ENCODE data around the gene FBXW5. TPM values are rescaled to one million over a fixed set of nuclear protein-coding genes. Genes with fewer than 3 reads are reported as not detected.

Gene FBXW5
- total RNA-seq, 2 donors from 2014 or later, result 64.2 to 76.5 TPM

DNA sequence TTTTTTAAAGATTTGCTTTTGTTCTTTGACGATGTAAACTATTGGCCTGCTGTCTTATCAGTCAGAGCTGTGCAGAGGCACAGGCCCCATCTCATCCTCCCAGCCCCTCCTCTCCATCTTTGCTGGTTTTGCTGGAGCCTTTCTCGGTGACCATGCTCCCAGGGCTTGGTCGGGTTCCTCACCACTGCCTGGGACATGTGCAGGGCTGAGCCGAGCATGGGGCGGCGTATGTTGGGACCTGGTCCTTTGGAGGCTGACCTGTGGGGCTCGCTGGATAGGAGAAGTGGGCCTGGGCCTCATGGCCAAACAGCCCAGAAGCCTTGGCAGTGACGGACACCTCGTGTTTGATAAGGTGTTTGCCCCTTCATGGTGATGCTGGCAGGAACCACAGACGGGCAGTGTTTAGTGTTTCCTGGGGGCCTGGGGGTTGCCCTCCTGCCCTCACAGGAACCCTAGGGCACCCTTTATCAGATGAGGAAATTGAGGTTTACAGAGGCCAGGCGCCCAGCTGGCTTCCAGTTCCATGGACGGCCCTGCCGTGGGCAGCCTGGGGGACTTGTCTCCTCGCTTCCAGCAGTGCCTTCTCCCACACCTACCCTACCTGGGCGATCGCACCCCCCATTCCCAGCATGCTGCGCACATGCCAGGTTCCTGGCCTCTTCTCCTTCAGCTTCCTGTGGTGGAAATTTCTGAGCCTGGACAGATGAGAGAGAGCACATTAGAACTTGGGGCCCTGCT lies 30.7 kb downstream of the FBXW5 start:
- WGBS, 2 experiments (ENCODE audit: insufficient coverage in 1 of 2, insufficient read length in 1 of 2), result 94 to 96% methylated on average over 8 to 17 of the region's 17 CpGs
- Mint-ChIP-seq H3K4me3 (no peak overlapping the region), H3K27ac (no peak overlapping the region), H3K36me3 (ENCODE audit: low read depth) (peaks cover 56% of the 10 kb centered on the region), H3K27me3 (ENCODE audit: insufficient read depth) (no peaks in the 10 kb centered on the region), H3K9me3 (no peaks in the 10 kb centered on the region), H3K4me1 (no peaks in the 10 kb centered on the region)
- TF ChIP-seq, protein P1, sequence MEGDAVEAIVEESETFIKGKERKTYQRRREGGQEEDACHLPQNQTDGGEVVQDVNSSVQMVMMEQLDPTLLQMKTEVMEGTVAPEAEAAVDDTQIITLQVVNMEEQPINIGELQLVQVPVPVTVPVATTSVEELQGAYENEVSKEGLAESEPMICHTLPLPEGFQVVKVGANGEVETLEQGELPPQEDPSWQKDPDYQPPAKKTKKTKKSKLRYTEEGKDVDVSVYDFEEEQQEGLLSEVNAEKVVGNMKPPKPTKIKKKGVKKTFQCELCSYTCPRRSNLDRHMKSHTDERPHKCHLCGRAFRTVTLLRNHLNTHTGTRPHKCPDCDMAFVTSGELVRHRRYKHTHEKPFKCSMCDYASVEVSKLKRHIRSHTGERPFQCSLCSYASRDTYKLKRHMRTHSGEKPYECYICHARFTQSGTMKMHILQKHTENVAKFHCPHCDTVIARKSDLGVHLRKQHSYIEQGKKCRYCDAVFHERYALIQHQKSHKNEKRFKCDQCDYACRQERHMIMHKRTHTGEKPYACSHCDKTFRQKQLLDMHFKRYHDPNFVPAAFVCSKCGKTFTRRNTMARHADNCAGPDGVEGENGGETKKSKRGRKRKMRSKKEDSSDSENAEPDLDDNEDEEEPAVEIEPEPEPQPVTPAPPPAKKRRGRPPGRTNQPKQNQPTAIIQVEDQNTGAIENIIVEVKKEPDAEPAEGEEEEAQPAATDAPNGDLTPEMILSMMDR (conservative IDR thresholded peaks at IDR 0.05), result no peak
- no peak overlapping the region for H3K9ac ChIP-seq (ENCODE audit: extremely low read depth, low read length, poor library complexity, severe bottlenecking)
- no peaks in the 10 kb centered on the region for H3K9me3 ChIP-seq (ENCODE audit: control insufficient read depth, low read length)
- no peaks in the 10 kb centered on the region for H3K27me3 ChIP-seq (ENCODE audit: control insufficient read depth, insufficient read depth, low read length, poor library complexity, severe bottlenecking)
- no peak overlapping the region for H3K4me3 ChIP-seq (ENCODE audit: low read length)
- H3K36me3 ChIP-seq (ENCODE audit: control insufficient read depth, insufficient read depth, low read length), result peaks cover 54% of the 10 kb centered on the region
- H3K4me1 ChIP-seq (ENCODE audit: control insufficient read depth, insufficient read depth, low read length), result no peaks in the 10 kb centered on the region
- no peak overlapping the region for H3K27ac ChIP-seq (ENCODE audit: low read depth, low read length)
- DNase-seq, result no peak

DNA sequence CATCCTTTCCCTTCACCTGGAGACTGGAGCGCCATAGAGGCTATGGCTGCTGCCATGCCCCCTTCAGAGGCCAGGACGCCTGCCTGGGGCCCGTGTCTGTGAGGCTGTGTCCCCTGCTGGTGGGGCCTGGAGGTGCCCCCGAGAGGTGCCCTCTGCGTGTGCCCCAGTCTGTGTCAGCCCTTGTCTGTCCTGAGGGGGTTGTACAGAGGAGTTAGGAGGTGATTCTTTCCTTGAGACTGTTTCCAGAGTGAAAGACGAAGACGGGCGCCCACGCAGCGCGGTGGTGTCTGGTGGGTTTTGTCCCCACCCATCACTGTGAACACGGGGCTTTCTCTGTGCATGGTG lies 33.7 kb downstream of the FBXW5 start:
- TF ChIP-seq, protein P1 (conservative IDR thresholded peaks at IDR 0.05), result peak; percentile 51
- Mint-ChIP-seq H3K27me3 (ENCODE audit: insufficient read depth) (no peaks in the 10 kb centered on the region), H3K36me3 (ENCODE audit: low read depth) (peaks cover 64% of the 10 kb centered on the region), H3K4me1 (no peaks in the 10 kb centered on the region), H3K4me3 (no peak overlapping the region), H3K27ac (peak overlapping the region; percentile 39), H3K9me3 (no peaks in the 10 kb centered on the region)
- WGBS, 2 experiments (ENCODE audit: insufficient coverage in 1 of 2, insufficient read length in 1 of 2), result 94 to 95% methylated on average over 3 to 12 of the region's 12 CpGs
- no peak for DNase-seq
- H3K9ac ChIP-seq (ENCODE audit: extremely low read depth, low read length, poor library complexity, severe bottlenecking), result no peak overlapping the region
- H3K27me3 ChIP-seq (ENCODE audit: control insufficient read depth, insufficient read depth, low read length, poor library complexity, severe bottlenecking), result no peaks in the 10 kb centered on the region
- no peak overlapping the region for H3K27ac ChIP-seq (ENCODE audit: low read depth, low read length)
- no peaks in the 10 kb centered on the region for H3K9me3 ChIP-seq (ENCODE audit: control insufficient read depth, low read length)
- H3K4me1 ChIP-seq (ENCODE audit: control insufficient read depth, insufficient read depth, low read length), result no peaks in the 10 kb centered on the region
- peaks cover 58% of the 10 kb centered on the region for H3K36me3 ChIP-seq (ENCODE audit: control insufficient read depth, insufficient read depth, low read length)
- H3K4me3 ChIP-seq (ENCODE audit: low read length), result no peak overlapping the region

DNA sequence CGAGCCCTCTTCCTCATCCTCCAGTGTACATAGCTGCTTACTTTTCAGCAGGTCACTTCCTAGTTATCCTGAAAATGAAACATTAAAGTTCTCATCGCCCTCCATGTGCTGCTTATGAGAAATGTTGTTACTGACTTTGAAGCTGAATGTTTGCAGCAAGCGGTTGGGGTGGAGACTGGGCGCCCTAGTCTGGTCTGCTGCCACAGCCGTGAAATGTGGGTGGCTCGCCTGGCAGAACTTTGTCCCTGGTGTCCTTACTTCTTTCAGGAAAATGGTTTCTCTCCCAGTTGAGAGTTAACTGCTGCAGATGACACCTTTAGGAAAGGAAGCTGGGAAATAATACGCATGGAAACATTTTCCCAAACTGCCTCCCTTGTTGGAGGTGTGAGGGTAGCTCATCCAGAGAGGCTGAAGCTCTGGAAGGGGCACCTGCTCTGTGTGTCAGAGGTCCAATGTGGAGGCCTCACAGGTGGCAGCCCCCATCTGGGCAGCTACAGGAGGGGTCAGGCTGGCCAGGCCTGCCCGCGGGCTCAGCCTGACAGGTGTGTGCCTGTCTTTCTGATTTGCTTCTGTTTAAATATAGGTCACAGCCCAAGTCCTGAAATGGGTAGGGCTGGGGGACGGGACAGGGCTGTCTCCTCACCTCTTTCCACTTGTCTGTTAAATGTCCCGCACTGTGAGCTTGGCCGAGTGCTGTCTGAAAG lies 34.2 kb downstream of the FBXW5 start:
- Mint-ChIP-seq H3K4me3 (no peak overlapping the region), H3K9me3 (no peaks in the 10 kb centered on the region), H3K36me3 (ENCODE audit: low read depth) (peaks cover 65% of the 10 kb centered on the region), H3K27ac (peak overlapping the region; percentile 39), H3K27me3 (ENCODE audit: insufficient read depth) (no peaks in the 10 kb centered on the region), H3K4me1 (no peaks in the 10 kb centered on the region)
- Histone ChIP-seq H3K27me3 (ENCODE audit: control insufficient read depth, insufficient read depth, low read length, poor library complexity, severe bottlenecking) (no peaks in the 10 kb centered on the region), H3K4me1 (ENCODE audit: control insufficient read depth, insufficient read depth, low read length) (no peaks in the 10 kb centered on the region), H3K9me3 (ENCODE audit: control insufficient read depth, low read length) (no peaks in the 10 kb centered on the region), H3K4me3 (ENCODE audit: low read length) (no peak overlapping the region), H3K36me3 (ENCODE audit: control insufficient read depth, insufficient read depth, low read length) (peaks cover 55% of the 10 kb centered on the region), H3K9ac (ENCODE audit: extremely low read depth, low read length, poor library complexity, severe bottlenecking) (no peak overlapping the region), H3K27ac (ENCODE audit: low read depth, low read length) (no peak overlapping the region)
- WGBS, 2 experiments (ENCODE audit: insufficient coverage in 1 of 2, insufficient read length in 1 of 2), result 95 to 96% methylated on average over 12 of the region's 12 CpGs
- no peak for DNase-seq
- TF ChIP-seq, protein P1 (conservative IDR thresholded peaks at IDR 0.05), result no peak
